CD4-positive, alpha-beta T cell treated with Interleukin-6 for 4 hours (primary cell): ENCODE results near the gene ATG13.
A peak's percentile ranks its signal among the peaks of the same experiment; 100 is the strongest.
"Not testable (repeated sequence)": the region's sequence is repeated elsewhere in the genome, so short reads cannot be mapped to it uniquely, and the experiment has no call there.

Experiments
- DNase-seq: peaks from one replicate; pipeline ENCODE4 v3.0.0-alpha.2; 2020; ENCODE audit warnings: mixed read lengths

Gene ATG13

GRCh38 chr11:46649180-46649738 is 31.9 kb downstream of the ATG13 start:
- no peak for DNase-seq

- DNase-seq, result no peak
Measured at GRCh38 chr11:46655631-46656030, 38.3 kb downstream of the ATG13 start.

- no peak for DNase-seq
Measured at GRCh38 chr11:46657186-46657585, 39.8 kb downstream of the ATG13 start.

GRCh38 chr11:46658259-46658658 is 40.9 kb downstream of the ATG13 start:
- DNase-seq, result no peak

- no peak for DNase-seq
Measured at GRCh38 chr11:46659908-46660307, 42.6 kb downstream of the ATG13 start.

GRCh38 chr11:46661836-46662235 is 44.5 kb downstream of the ATG13 start:
- DNase-seq, result no peak

- DNase-seq, result no peak
Measured at GRCh38 chr11:46662366-46662765, 45.0 kb downstream of the ATG13 start.

GRCh38 chr11:46663277-46663940 is 46.1 kb downstream of the ATG13 start:
- DNase-seq, result no peak

GRCh38 chr11:46664612-46665011 is 47.3 kb downstream of the ATG13 start:
- no peak for DNase-seq

- DNase-seq, result no peak
Measured at GRCh38 chr11:46665356-46665755, 48.0 kb downstream of the ATG13 start.

- DNase-seq, result no peak
Measured at GRCh38 chr11:46666516-46666915, 49.2 kb downstream of the ATG13 start.

GRCh38 chr11:46667043-46667481 is 49.7 kb downstream of the ATG13 start:
- DNase-seq, result no peak

- DNase-seq, result no peak
Measured at GRCh38 chr11:46668480-46669085, 51.2 kb downstream of the ATG13 start.

- DNase-seq, result peak; percentile 15
Measured at GRCh38 chr11:46669711-46670139, 52.4 kb downstream of the ATG13 start.

GRCh38 chr11:46670521-46670920 is 53.2 kb downstream of the ATG13 start:
- not testable (repeated sequence) for DNase-seq

- DNase-seq, result no peak
Measured at GRCh38 chr11:46671958-46672315, 54.6 kb downstream of the ATG13 start.

GRCh38 chr11:46672381-46672839 is 55.1 kb downstream of the ATG13 start:
- no peak for DNase-seq

- no peak for DNase-seq
Measured at GRCh38 chr11:46673713-46674462, 56.5 kb downstream of the ATG13 start.

- DNase-seq, result peak; percentile 61
Measured at GRCh38 chr11:46674463-46675287, 57.3 kb downstream of the ATG13 start.

- DNase-seq, result no peak
Measured at GRCh38 chr11:46675288-46675851, 58.0 kb downstream of the ATG13 start.

GRCh38 chr11:46675949-46676348 is 58.6 kb downstream of the ATG13 start:
- no peak for DNase-seq

- DNase-seq, result no peak
Measured at GRCh38 chr11:46676436-46677158, 59.2 kb downstream of the ATG13 start.
